Natural killer cell (primary cell): ENCODE results near the gene HPCAL4. TPM values are rescaled to one million over a fixed set of nuclear protein-coding genes. Genes with fewer than 3 reads are reported as not detected.

ENCODE experiments used
- ATAC-seq, 3 donors: fragments of 150-1000 bp in 2 of 3; fragments of 200-7000 bp in 1 of 3; cut with Tn5 transposase; 1 replicate in 1 of 3; 2 replicates in 2 of 3; pipeline ENCODE4 v1.10.0; 2021; ENCODE audit warnings: mild to moderate bottlenecking in 2 of 3, moderate library complexity in 2 of 3
- DNase-seq, 2 donors: peaks; one replicate each; pipeline versions ENCODE4 v3.0.0 to v3.0.0-alpha.2; 2013 to 2021; ENCODE audit warnings: mixed read lengths in 1 of 2
- H3K27ac ChIP-seq: one replicate; pipeline ENCODE4 v1.5.1; 2013; ENCODE audit warnings: mild to moderate bottlenecking, low read length
- H3K27me3 ChIP-seq: one replicate; pipeline ENCODE4 v1.6.1; 2013; ENCODE audit warnings: low read length; ENCODE audit not compliant: control insufficient read depth, insufficient read depth
- H3K36me3 ChIP-seq: one replicate; pipeline ENCODE4 v1.6.1; 2013; ENCODE audit warnings: low read length; ENCODE audit not compliant: control insufficient read depth, insufficient read depth
- H3K4me1 ChIP-seq: one replicate; pipeline ENCODE4 v1.6.1; 2013; ENCODE audit warnings: low read length; ENCODE audit not compliant: control insufficient read depth, insufficient read depth
- H3K4me3 ChIP-seq: one replicate; pipeline ENCODE4 v1.5.1; 2013; ENCODE audit warnings: low read length
- H3K9me3 ChIP-seq: one replicate; pipeline ENCODE4 v1.6.1; 2013; ENCODE audit warnings: low read length; ENCODE audit not compliant: control insufficient read depth, insufficient read depth
- H3K27ac Mint-ChIP-seq, 2 donors: one replicate each; pipeline ENCODE4 v1.8.0; 2022; ENCODE audit warnings: mild to moderate bottlenecking in 2 of 2, mixed read lengths in 2 of 2, moderate library complexity in 1 of 2
- H3K27me3 Mint-ChIP-seq, 2 donors: one replicate each; pipeline ENCODE4 v1.8.0; 2022; ENCODE audit warnings: low read depth in 2 of 2, mixed read lengths in 2 of 2
- H3K36me3 Mint-ChIP-seq: one replicate; pipeline ENCODE4 v1.8.0; 2022; ENCODE audit warnings: mixed read lengths
- H3K4me1 Mint-ChIP-seq, 2 donors: one replicate each; pipeline ENCODE4 v1.8.0; 2022; ENCODE audit warnings: mixed read lengths in 2 of 2
- H3K4me3 Mint-ChIP-seq: one replicate; pipeline ENCODE4 v1.8.0; 2022; ENCODE audit warnings: mild to moderate bottlenecking, moderate library complexity, mixed read lengths
- H3K9me3 Mint-ChIP-seq, 2 donors: one replicate each; pipeline ENCODE4 v1.8.0; 2022; ENCODE audit warnings: mixed read lengths in 2 of 2
- CTCF ChIP-seq: fragments of 200-600 bp; IDR thresholded peaks from one replicate; pipeline ENCODE4 v1.8.0; 2022; ENCODE audit warnings: antibody characterized with exemption
- WGBS: methylation state at CpG from one replicate; pipeline ENCODE4 v1.1.7; 2013; ENCODE audit warnings: missing lambda C conversion rate; ENCODE audit not compliant: insufficient coverage; 5-methylcytosine and 5-hydroxymethylcytosine counted together
- intact Hi-C: fragments of 100-400 bp; cut with micrococcal nuclease; formaldehyde crosslinking; loops from one replicate; pipeline ENCODE4 v1.14.2; 2022
- total RNA-seq, 4 donors: library from RNA; stranded (reverse); fragments of 120-200 nt in 1 of 4; gene quantifications; one replicate each; pipeline versions ENCODE4 v1.2.3 to v1.2.4, GENCODE V29; 2013 to 2022

Gene HPCAL4
- total RNA-seq, 3 donors from 2014 or later (not counting 1 experiment from before 2014, with no cell fraction given): 0.78 to 1.6 (median 1.3) TPM

- no peak for DNase-seq
- Histone ChIP-seq H3K4me3 (no peak overlapping the region), H3K4me1 (no peaks in the 10 kb centered on the region), H3K9me3 (no peaks in the 10 kb centered on the region), H3K27me3 (no peaks in the 10 kb centered on the region), H3K36me3 (no peaks in the 10 kb centered on the region), H3K27ac (no peak overlapping the region)
- Mint-ChIP-seq H3K9me3 (no peaks in the 10 kb centered on the region), H3K36me3 (no peaks in the 10 kb centered on the region), H3K4me1 (no peaks in the 10 kb centered on the region), H3K4me3 (no peak overlapping the region), H3K27me3 (peaks cover 18% of the 10 kb centered on the region in 2 donors), H3K27ac (no peak overlapping the region)
- ATAC-seq: no peak
- TF ChIP-seq CTCF: no peak
- intact Hi-C loops: no loop called here
- WGBS: 93% methylated on average over 2 of the region's 3 CpGs
Observed at GRCh38 chr1:39645411-39646043, 45.7 kb downstream of the HPCAL4 start.

GRCh38 chr1:39643705-39644104, 47.5 kb downstream of the HPCAL4 start:
- Histone ChIP-seq H3K4me1 (no peaks in the 10 kb centered on the region), H3K27me3 (peaks cover 7% of the 10 kb centered on the region), H3K27ac (no peak overlapping the region), H3K4me3 (no peak overlapping the region), H3K9me3 (no peaks in the 10 kb centered on the region), H3K36me3 (no peaks in the 10 kb centered on the region)
- no peak for DNase-seq
- 73% methylated on average over 3 of the region's 3 CpGs for WGBS
- intact Hi-C loops: no loop called here
- no peak overlapping the region for H3K4me3 Mint-ChIP-seq
- no peak for ATAC-seq
- H3K36me3 Mint-ChIP-seq: no peaks in the 10 kb centered on the region
- H3K27me3 Mint-ChIP-seq: peaks cover 18 to 27% of the 10 kb centered on the region in 2 donors
- H3K27ac Mint-ChIP-seq: no peak overlapping the region
- H3K9me3 Mint-ChIP-seq: no peaks in the 10 kb centered on the region
- no peak for TF ChIP-seq CTCF
- H3K4me1 Mint-ChIP-seq: no peaks in the 10 kb centered on the region

- DNase-seq (no peak), ATAC-seq (no peak)
- Histone ChIP-seq H3K36me3 (no peaks in the 10 kb centered on the region), H3K4me3 (no peak overlapping the region), H3K4me1 (no peaks in the 10 kb centered on the region), H3K27ac (no peak overlapping the region), H3K27me3 (peaks cover 7% of the 10 kb centered on the region), H3K9me3 (no peaks in the 10 kb centered on the region)
- WGBS: 98% methylated on average over 3 of the region's 4 CpGs
- Mint-ChIP-seq H3K4me1 (no peaks in the 10 kb centered on the region), H3K36me3 (no peaks in the 10 kb centered on the region), H3K9me3 (no peaks in the 10 kb centered on the region), H3K27me3 (peaks cover 23 to 34% of the 10 kb centered on the region in 2 donors), H3K27ac (no peak overlapping the region), H3K4me3 (no peak overlapping the region)
- no peak for TF ChIP-seq CTCF
- intact Hi-C loops: no loop called here
Observed at GRCh38 chr1:39642796-39643195, 48.4 kb downstream of the HPCAL4 start.

GRCh38 chr1:39640861-39641260, 50.4 kb downstream of the HPCAL4 start:
- Mint-ChIP-seq H3K4me1 (no peaks in the 10 kb centered on the region), H3K9me3 (no peaks in the 10 kb centered on the region), H3K4me3 (no peak overlapping the region), H3K27ac (no peak overlapping the region), H3K27me3 (peaks cover 42 to 47% of the 10 kb centered on the region in 2 donors), H3K36me3 (no peaks in the 10 kb centered on the region)
- intact Hi-C loops: no loop called here
- Histone ChIP-seq H3K9me3 (no peaks in the 10 kb centered on the region), H3K27ac (no peak overlapping the region), H3K4me3 (no peak overlapping the region), H3K4me1 (no peaks in the 10 kb centered on the region), H3K36me3 (no peaks in the 10 kb centered on the region), H3K27me3 (peaks cover 7% of the 10 kb centered on the region)
- DNase-seq (no peak), ATAC-seq (no peak)
- TF ChIP-seq CTCF: no peak
- WGBS: 90% methylated on average over 8 of the region's 8 CpGs
